GM18873 (cell line): ENCODE data around the gene TTLL11.

Experiments used
- ATAC-seq: cut with Tn5 transposase; IDR thresholded peaks from one replicate; pipeline ENCODE4 v1.9.1; 2021; ENCODE audit warnings: mild to moderate bottlenecking, moderate library complexity, moderate number of reproducible peaks; ENCODE audit not compliant: unreplicated experiment, low FRiP score

The TTLL11 gene

GRCh38 chr9:121822093-121823085 is 270.7 kb downstream of the TTLL11 start:
- ATAC-seq: no peak

- ATAC-seq: no peak
Observed at GRCh38 chr9:121821326-121821725, 271.8 kb downstream of the TTLL11 start.

- no peak for ATAC-seq
Observed at GRCh38 chr9:121820286-121821005, 272.7 kb downstream of the TTLL11 start.

DNA sequence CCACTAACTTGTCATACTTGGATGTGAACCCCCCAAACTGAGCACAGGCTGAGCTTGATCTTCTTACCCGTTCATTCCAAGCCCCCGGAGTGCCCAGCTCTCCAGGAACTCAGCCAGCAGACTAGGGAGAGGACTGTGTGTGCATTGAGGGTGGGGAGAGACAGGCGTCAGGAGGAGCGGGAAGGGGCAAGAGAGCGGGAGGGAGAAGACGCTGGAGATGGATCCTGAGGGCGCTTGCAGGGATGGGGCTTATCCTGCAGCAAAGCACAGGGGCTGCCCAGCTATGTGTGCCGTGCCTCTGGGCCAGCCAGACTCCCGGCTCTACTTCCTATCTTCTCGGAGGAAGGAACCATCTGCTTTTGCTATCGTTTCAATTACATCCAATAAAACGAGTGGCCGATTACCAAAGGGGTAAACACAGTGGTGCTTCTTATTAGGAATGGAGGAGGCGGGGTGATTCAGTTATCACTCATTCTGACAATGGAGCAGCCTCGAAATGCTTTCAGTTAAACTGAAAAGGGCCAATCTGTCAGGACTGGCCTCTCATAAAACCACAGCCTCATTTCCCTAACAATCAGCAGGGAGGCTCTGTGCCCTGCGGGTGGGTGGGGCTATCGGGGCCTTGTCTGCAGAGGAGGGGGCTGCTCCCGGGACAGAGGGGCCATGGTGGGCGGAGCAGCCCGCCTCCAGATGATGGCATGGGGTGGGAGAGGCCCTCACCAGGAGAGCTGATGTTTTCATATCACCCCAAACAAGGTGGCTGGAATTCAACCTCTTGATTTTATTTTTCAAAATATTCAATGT is 273.5 kb downstream of the TTLL11 start:
- ATAC-seq: no peak

DNA sequence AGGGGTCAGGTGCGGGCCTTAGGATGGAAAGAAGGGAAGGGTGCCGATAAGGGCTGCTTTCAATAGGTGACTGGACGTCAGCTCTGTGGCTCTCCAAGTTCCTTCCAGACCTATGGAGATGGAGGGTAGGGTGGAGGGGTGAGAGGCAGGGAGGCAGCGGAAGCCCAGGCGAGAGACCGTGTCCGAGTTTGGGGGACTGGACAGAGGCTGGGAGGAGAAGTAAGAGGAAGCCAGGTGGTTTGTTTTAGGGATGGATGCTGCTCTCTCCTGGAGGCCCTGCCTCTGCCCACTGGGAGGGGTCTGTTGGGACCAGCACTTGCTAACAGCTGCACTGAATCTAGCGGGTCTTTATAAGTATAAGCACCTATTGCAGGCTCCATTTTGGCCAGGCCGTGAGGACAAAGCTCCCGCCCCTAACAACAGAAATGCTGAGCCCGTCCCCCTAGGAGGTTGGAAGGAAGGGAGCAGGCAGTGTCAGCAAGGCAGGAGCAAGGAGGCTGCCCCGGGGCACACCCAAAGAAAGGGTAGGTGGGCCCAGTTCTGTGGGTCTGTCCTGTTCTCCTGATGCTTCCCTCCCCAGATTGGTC is 274.2 kb downstream of the TTLL11 start:
- no peak for ATAC-seq

DNA sequence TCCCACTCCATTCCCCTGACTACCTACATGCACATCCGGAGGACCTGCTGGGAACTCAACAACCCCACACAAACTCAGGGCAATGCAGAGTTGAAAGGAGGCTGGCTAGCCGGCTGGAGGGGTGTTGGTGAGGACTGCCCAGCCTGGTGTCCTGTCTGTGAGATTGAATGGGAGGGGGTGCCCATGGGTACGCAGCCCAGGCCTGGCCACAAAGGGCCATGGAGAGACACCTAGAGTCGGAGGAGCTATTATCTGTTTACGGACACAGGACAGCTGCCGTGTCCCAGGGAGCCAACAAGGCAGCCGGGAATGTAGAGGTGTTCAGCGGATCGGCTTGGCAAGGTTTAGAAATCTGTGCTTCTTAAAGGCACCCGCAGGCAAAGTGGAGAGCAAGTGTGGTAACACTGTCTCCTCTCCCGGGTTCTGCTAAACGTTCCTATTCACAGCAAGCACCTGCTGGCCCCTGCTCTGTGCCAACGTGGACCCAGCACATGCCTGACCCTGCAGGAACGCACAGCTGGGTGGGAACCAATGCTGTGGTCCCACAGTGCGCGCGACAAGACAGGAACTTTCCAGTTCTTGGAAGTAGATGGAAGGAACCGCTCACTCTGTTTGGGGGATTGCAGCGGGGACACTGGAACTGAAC is 275.0 kb downstream of the TTLL11 start:
- ATAC-seq: no peak

DNA sequence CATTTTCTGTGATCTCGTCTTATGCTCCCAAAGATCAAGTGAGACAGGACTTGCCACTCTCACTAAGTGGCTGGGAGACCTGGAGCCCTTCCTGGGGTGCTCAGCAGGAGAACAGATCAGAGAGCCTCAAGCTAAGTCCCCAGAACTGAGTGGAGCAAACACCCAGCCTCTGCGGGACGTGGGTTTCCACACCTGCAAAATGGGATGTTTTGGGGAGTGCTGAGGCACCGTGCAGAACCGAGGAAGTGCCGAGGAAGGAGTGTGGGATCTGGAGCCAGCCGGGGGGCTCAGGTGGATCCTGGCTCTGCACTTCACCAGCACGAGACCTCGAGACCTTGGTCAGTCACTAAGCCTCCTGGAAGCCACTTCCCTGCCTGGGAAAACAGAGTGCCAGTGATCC is 275.6 kb downstream of the TTLL11 start:
- ATAC-seq: no peak

DNA sequence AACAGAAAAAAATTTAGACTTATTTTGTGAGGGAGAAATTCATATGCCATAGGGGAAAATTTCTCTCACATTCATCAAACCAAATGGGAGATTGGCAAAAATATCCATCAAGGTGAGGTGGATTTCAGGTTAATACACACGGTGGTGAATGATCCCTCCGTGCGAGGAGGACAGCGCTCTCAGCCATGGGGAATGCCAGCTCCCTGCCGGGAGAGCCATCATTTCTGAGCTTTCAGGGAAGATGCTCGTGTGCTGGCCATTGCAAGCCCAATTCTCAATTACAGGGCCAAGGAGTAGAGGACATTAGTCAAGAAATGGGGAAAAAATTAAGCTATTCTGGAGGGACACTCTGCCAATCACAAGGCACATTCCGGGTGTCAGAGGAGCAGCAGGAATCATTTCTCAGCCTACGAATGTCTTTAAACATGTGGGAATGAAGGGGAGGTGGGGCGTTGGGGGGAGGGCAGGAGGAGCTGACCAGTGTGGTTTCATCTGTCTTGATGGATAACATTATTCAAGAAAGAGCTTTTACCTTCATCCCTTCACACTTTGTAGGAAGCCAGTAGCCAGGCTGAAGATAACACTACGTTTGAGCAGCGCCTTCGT is 276.2 kb downstream of the TTLL11 start:
- no peak for ATAC-seq

GRCh38 chr9:121816449-121816817 is 276.7 kb downstream of the TTLL11 start:
- no peak for ATAC-seq

- ATAC-seq: no peak
Observed at GRCh38 chr9:121815546-121816448, 277.3 kb downstream of the TTLL11 start.

GRCh38 chr9:121815084-121815483 is 278.0 kb downstream of the TTLL11 start:
- ATAC-seq: no peak

- no peak for ATAC-seq
Observed at GRCh38 chr9:121814594-121814993, 278.5 kb downstream of the TTLL11 start.

DNA sequence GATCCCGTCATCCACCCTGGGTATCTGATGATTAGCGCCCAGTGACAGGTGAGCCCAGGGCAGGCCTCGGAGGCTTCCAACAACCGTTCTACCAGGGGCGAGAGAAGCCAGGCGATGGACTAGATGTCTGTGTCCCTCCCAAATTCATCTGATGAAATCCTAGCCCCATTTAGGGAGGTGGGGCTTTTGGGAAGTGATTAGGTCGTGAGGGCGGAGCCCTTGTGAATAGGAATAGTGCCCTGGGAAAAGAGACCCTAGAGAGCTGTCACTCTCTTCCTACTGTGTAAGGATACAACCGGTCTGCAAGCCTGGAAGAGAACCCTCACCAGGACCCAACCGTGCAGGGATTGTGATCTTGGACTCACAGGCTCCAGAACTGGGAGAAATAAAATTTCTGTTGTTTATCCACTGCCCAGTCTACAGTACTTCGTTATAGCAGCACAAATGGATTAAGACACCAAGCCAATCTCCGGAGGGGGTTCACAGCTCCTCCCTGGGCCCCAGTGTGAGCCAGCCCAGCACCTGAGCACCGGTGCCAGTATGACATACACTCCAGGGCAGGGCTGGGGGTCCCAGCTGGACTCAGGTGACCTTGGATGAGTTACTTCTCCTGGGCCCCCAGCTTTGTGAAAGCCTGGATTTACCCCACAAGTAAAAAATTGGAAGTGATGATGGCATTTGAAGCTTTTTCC is 279.4 kb downstream of the TTLL11 start:
- ATAC-seq: no peak

DNA sequence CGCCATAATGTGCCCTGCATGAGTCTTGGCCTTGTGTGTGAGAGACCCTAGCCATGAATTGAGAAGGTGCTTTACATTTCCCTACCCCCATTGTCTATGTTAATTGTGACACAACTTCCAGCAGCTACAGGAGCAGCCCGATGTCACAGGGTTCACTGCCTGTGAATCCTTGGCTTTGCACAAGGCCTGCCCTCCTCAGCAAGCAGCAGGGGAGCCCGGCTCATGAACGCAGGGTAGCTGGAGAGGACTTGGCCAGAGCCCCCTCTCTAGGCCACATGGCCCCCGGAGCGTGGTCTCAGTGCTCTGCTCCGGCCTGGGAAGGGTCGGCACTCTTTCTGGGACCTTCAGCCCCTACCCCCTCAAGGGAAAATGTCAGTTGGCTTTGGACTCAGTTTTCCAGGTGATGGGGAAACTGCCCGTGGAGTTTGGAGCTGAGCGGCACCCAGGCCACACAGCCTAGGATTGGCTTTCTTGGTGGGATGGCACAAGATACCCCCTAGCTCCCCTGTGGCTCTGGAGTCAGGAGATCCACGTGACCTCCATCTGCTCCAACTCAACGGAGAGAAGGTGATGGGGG is 280.9 kb downstream of the TTLL11 start:
- ATAC-seq: no peak

DNA sequence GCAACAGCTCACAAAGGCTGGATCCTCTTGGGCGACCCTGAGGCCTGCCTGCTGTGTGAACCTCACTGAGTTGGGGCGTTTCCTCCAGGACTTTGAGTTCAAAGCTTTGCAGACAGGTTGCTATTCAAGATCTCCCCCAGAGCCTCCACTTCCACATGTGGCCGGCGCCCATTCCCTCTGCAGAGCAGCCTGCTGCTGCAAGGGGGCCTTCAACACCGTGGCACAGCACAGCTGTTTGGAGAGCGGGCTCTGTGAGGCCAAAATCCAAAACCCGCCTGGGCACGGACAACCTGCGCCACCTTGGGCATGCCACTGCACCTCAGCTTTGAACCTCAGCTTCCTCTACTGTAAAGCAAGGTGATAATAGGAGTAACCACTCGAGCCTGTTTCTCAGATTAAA is 281.4 kb downstream of the TTLL11 start:
- no peak for ATAC-seq

DNA sequence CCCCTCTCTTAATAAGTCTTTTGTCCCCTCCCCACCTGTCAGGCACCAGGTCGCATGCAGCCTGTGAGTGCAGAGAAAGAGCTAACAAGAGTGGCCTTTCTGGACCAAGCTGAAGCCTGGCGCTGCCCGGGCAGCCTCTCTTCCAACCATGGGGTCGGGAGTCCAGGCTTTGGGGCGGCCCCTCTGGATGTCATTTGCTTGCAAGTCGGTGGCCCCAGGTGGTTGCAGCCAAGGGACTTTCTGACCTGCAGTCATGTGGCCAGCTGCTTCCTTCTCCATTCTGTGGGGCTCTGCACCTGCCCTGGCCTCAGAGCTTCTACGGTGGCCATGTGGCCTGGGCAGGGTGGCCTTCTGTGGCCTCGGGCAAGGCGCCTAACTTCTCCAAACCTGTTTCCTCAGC is 282.0 kb downstream of the TTLL11 start:
- ATAC-seq: no peak

DNA sequence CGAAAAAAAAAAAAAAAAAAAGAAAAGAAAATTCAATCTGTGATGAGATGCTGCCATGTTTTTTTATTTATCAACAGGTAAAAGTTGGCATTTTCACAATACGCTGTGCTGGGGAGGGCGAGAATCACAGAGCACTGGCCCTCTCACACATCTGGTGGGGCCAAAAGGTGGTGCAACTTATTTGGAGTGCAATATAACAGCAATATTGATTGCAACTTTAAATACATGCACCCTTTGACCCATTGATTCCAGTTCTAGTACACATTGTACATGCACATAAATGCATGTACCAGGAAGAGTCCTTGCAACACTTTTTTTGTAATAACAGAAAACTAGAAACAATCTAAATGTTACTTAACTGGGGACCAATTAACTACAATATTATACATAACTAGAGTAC is 282.6 kb downstream of the TTLL11 start:
- ATAC-seq: no peak
